Upper lobe of left lung (tissue), 6 donors: ENCODE measurements around the gene PLEKHH3. TPM values are rescaled to one million over a fixed set of nuclear protein-coding genes. Genes with fewer than 3 reads are reported as not detected.
"Not testable (repeated sequence)": the region's sequence is repeated elsewhere in the genome, so short reads cannot be mapped to it uniquely, and the experiment has no call there.

ENCODE experiments used
- ATAC-seq, 2 donors: fragments of 200-7000 bp; cut with Tn5 transposase; one replicate each; pipeline ENCODE4 v1.9.1; 2022; ENCODE audit warnings: mild to moderate bottlenecking in 2 of 2, moderate library complexity in 2 of 2; ENCODE audit not compliant: low FRiP score in 2 of 2
- DNase-seq, 2 donors: peaks; one replicate each; pipeline ENCODE4 v3.0.0-alpha.2; 2019 to 2020
- H3K27ac ChIP-seq, 4 donors: fragments of 200-600 bp; sonication (generic); one replicate each; pipeline ENCODE4 v1.5.1; 2016 to 2019
- H3K27me3 ChIP-seq, 4 donors: fragments of 200-600 bp; sonication (generic); one replicate each; pipeline ENCODE4 v1.5.1; 2017 to 2019
- H3K36me3 ChIP-seq, 4 donors: fragments of 200-600 bp; sonication (generic); one replicate each; pipeline ENCODE4 v1.5.1; 2016 to 2019
- H3K4me1 ChIP-seq, 4 donors: fragments of 200-600 bp; sonication (generic); one replicate each; pipeline ENCODE4 v1.5.1; 2018 to 2019
- H3K4me3 ChIP-seq, 4 donors: fragments of 200-600 bp; sonication (generic); one replicate each; pipeline ENCODE4 v1.5.1; 2017 to 2019; ENCODE audit warnings: mild to moderate bottlenecking in 2 of 4, moderate library complexity in 1 of 4
- H3K9me3 ChIP-seq, 4 donors: fragments of 200-600 bp; sonication (generic); one replicate each; pipeline ENCODE4 v1.5.1; 2018 to 2019
- EP300 ChIP-seq, 4 donors: sonication (generic); formaldehyde crosslinking; IDR thresholded peaks; one replicate each; pipeline ENCODE4 v1.5.1; 2017; ENCODE audit warnings: antibody characterized with exemption in 4 of 4, control low read depth in 2 of 4
- POLR2A ChIP-seq, 4 donors: fragments of 450-650 bp; IDR thresholded peaks; one replicate each; pipeline ENCODE4 v1.5.1; 2016 to 2017; ENCODE audit warnings: antibody characterized with exemption in 4 of 4, mild to moderate bottlenecking in 2 of 4
- POLR2AphosphoS5 ChIP-seq, 2 donors: sonication (generic); formaldehyde crosslinking; IDR thresholded peaks; one replicate each; pipeline ENCODE4 v1.5.1; 2017; ENCODE audit warnings: antibody characterized with exemption in 2 of 2
- WGBS, 2 donors: methylation state at CpG; one replicate each; pipeline ENCODE4 v1.1.5; 2017 to 2018; 5-methylcytosine and 5-hydroxymethylcytosine counted together
- total RNA-seq, 6 donors: library from RNA; depleted of rRNA in 4 of 6; stranded (reverse); fragments of >200 nt in 4 of 6; gene quantifications; one replicate each; pipeline versions ENCODE4 v1.1.0 to v1.2.1, GENCODE V29; 2016 to 2021
- TF ChIP-seq, protein P1 (sequence below), 6 experiments: fragments of 450-650 bp in 4 of 6; fragments of 200-600 bp in 2 of 6; sonication (generic) in 2 of 6; IDR thresholded peaks; one replicate each; pipeline ENCODE4 v1.5.1; 2016 to 2019; ENCODE audit warnings: antibody characterized with exemption in 6 of 6
- donor health status: DM: no; HTN: no; CAD: no; lungs with moderate emphysema.
- donor health status: DM: no; HTN: yes; CAD: no; lungs with severe emphysema.

The PLEKHH3 gene
- total RNA-seq, 6 donors from 2014 or later, result 18.4 to 93.2 (median 28.4) TPM

- H3K4me3 ChIP-seq, result no peak overlapping the region
- peak in 1 of 2 donors; percentile 11 for ATAC-seq
- no peaks in the 10 kb centered on the region for H3K9me3 ChIP-seq
- WGBS, 2 donors, result 73 to 81% methylated on average over 7 of the region's 7 CpGs
- no peak overlapping the region for H3K27ac ChIP-seq
- peaks cover 3 to 22% (median 6%) of the 10 kb centered on the region in 4 donors for H3K36me3 ChIP-seq
- DNase-seq, result no peak
- no peaks in the 10 kb centered on the region for H3K27me3 ChIP-seq
- no peak for TF ChIP-seq POLR2AphosphoS5 (IDR thresholded peaks at IDR 0.05)
- TF ChIP-seq, protein P1, sequence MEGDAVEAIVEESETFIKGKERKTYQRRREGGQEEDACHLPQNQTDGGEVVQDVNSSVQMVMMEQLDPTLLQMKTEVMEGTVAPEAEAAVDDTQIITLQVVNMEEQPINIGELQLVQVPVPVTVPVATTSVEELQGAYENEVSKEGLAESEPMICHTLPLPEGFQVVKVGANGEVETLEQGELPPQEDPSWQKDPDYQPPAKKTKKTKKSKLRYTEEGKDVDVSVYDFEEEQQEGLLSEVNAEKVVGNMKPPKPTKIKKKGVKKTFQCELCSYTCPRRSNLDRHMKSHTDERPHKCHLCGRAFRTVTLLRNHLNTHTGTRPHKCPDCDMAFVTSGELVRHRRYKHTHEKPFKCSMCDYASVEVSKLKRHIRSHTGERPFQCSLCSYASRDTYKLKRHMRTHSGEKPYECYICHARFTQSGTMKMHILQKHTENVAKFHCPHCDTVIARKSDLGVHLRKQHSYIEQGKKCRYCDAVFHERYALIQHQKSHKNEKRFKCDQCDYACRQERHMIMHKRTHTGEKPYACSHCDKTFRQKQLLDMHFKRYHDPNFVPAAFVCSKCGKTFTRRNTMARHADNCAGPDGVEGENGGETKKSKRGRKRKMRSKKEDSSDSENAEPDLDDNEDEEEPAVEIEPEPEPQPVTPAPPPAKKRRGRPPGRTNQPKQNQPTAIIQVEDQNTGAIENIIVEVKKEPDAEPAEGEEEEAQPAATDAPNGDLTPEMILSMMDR (IDR thresholded peaks at IDR 0.05), result no peak
- no peak for TF ChIP-seq POLR2A (IDR thresholded peaks at IDR 0.05)
- no peak for TF ChIP-seq EP300 (IDR thresholded peaks at IDR 0.05)
- H3K4me1 ChIP-seq, result peaks cover 5 to 19% (median 10%) of the 10 kb centered on the region in 4 donors
Measured at GRCh38 chr17:42660692-42661345, 16.0 kb downstream of the PLEKHH3 start.

DNA sequence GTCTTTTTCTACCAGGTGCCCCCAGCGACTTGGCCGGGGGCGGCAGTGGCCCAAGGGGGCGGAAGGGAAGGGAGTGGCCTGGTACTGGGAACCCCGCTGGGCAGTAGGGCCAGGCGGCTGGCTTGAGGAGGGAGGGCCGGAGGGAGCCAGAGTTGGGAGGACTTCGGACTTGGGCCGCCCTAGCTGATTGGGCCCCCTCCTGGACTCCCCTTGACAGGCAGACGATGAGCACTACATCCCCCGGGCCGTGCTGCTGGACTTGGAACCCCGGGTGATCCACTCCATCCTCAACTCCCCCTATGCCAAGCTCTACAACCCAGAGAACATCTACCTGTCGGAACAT, 16.9 kb downstream of the PLEKHH3 start:
- H3K9me3 ChIP-seq, DNase-seq, H3K27me3 ChIP-seq: not testable (repeated sequence)
- Histone ChIP-seq H3K36me3 (peaks cover 0 to 13% (median 1%) of the 10 kb centered on the region in 4 donors), H3K4me3 (peak overlapping the region in 3 of 4 donors; percentile 68 to 77 (median 76)), H3K27ac (peak overlapping the region in 2 of 4 donors; percentile 80 to 82), H3K4me1 (peaks cover 5 to 19% (median 10%) of the 10 kb centered on the region in 4 donors)
- 39% methylated on average over 5 of the region's 14 CpGs; no CpG with 5 or more reads in 1 of the 2 donors for WGBS, 2 donors
- ATAC-seq, result peak in 1 of 2 donors; percentile 30

GRCh38 chr17:42659079-42659931, 17.5 kb downstream of the PLEKHH3 start, which contains the start of gene TUBG2:
Gene TUBG2, plus strand, starts transcription at chr17:42659284. Its CDS starts 220 bp downstream, at chr17:42659504.
- DNase-seq (peak; percentile 87 to 96), ATAC-seq (peak; percentile 91 to 94)
- H3K4me3 ChIP-seq, result peak within 1 kb of the TSS; percentile 33 to 77 (median 72)
- H3K9me3 ChIP-seq, result no peaks in the 10 kb centered on the region
- peak; percentile 23 to 79 for TF ChIP-seq POLR2AphosphoS5 (IDR thresholded peaks at IDR 0.05)
- no peak for TF ChIP-seq EP300 (IDR thresholded peaks at IDR 0.05)
- TF ChIP-seq, protein P1 (IDR thresholded peaks at IDR 0.05), result peak in 1 of 6 experiments; percentile 25
- peak in 2 of 4 donors; percentile 71 to 79 for TF ChIP-seq POLR2A (IDR thresholded peaks at IDR 0.05)
- peaks cover 6 to 21% (median 12%) of the 10 kb centered on the region in 4 donors for H3K4me1 ChIP-seq
- H3K27me3 ChIP-seq, result no peaks in the 10 kb centered on the region
- peak within 1 kb of the TSS; percentile 63 to 82 (median 81) for H3K27ac ChIP-seq
- 1 to 3% methylated on average over 5 to 51 of the region's 59 CpGs for WGBS, 2 donors
- peaks cover 0 to 12% (median 1%) of the 10 kb centered on the region in 4 donors for H3K36me3 ChIP-seq

GRCh38 chr17:42657824-42658588, 18.8 kb downstream of the PLEKHH3 start:
- H3K9me3 ChIP-seq, result no peaks in the 10 kb centered on the region
- peaks cover 0 to 4% (median 0%) of the 10 kb centered on the region in 4 donors for H3K27me3 ChIP-seq
- TF ChIP-seq POLR2A (IDR thresholded peaks at IDR 0.05), result no peak
- TF ChIP-seq EP300 (IDR thresholded peaks at IDR 0.05), result no peak
- TF ChIP-seq POLR2AphosphoS5 (IDR thresholded peaks at IDR 0.05), result no peak
- TF ChIP-seq, protein P1 (IDR thresholded peaks at IDR 0.05), result no peak
- no peak overlapping the region for H3K27ac ChIP-seq
- no peaks in the 10 kb centered on the region for H3K36me3 ChIP-seq
- H3K4me3 ChIP-seq, result no peak overlapping the region
- DNase-seq, result no peak
- WGBS, 2 donors, result 79 to 90% methylated on average over 9 of the region's 9 CpGs
- no peak for ATAC-seq
- peaks cover 10 to 33% (median 20%) of the 10 kb centered on the region in 4 donors for H3K4me1 ChIP-seq
